HEK293 (cell line): ENCODE results near the gene ANO6.

Experiments
- CTCF ChIA-PET: fragments of 350-600 bp; formaldehyde crosslinking; extraction: SDS; loops from one replicate; lab custom pipeline; 2021; ENCODE audit warnings: antibody characterized with exemption; lab: Yijun Ruan, JAX
- POLR2A ChIA-PET: fragments of 300-600 bp; formaldehyde crosslinking; extraction: SDS; loops from one replicate; lab custom pipeline; 2020; ENCODE audit warnings: antibody characterized with exemption, inconsistent platforms; lab: Yijun Ruan, JAX
- H3K27ac ChIP-seq: fragments of 200-500 bp; sonication (Bioruptor generic); 2 replicates; pipeline ENCODE4 v1.5.1; 2014; ENCODE audit warnings: low read depth, low read length, control low read depth, inconsistent platforms; ENCODE audit errors: extremely low read depth
- H3K36me3 ChIP-seq, 2 experiments: fragments of 200-500 bp in 1 of 2; sonication (Bioruptor generic) in 1 of 2; 1 replicate in 1 of 2; 2 replicates in 1 of 2; pipeline ENCODE4 v1.5.1; 2014 to 2017; ENCODE audit warnings: inconsistent platforms in 2 of 2, low read length in 2 of 2; ENCODE audit not compliant: control insufficient read depth in 2 of 2, insufficient read depth in 1 of 2
- H3K4me1 ChIP-seq: fragments of 200-500 bp; sonication (Bioruptor generic); 2 replicates; pipeline ENCODE4 v1.5.1; 2014; ENCODE audit warnings: mild to moderate bottlenecking, low read length, inconsistent platforms; ENCODE audit not compliant: control insufficient read depth, insufficient read depth
- H3K4me3 ChIP-seq: 2 replicates; pipeline ENCODE4 v1.5.1; 2011; ENCODE audit warnings: low read depth, mild to moderate bottlenecking, control low read depth, low read length, moderate library complexity
- H3K9me3 ChIP-seq: fragments of 200-500 bp; sonication (Bioruptor generic); 2 replicates; pipeline ENCODE4 v1.5.1; 2014; ENCODE audit warnings: low read depth, low read length, inconsistent platforms; ENCODE audit not compliant: control insufficient read depth, insufficient read depth
- GLI2 ChIP-seq: fragments of 450-650 bp; formaldehyde crosslinking; IDR thresholded peaks from 2 replicates; pipeline ENCODE4; 2017; ENCODE audit warnings: missing biosample characterization, missing genetic modification characterization, low read depth, borderline replicate concordance
- MEIS1 ChIP-seq: sonication (generic); formaldehyde crosslinking; IDR thresholded peaks from 2 replicates; pipeline ENCODE4 v1.8.1; 2022; ENCODE audit warnings: missing genetic modification reagents, mild to moderate bottlenecking, borderline replicate concordance
- ZFHX2 ChIP-seq: fragments of 450-650 bp; formaldehyde crosslinking; conservative IDR thresholded peaks from 2 replicates; pipeline ENCODE4 v1.5.1; 2016; ENCODE audit warnings: missing biosample characterization, missing genetic modification characterization
- ZFP3 ChIP-seq: fragments of 450-650 bp; formaldehyde crosslinking; IDR thresholded peaks from 2 replicates; pipeline ENCODE4 v1.5.1; 2016; ENCODE audit warnings: low read depth, missing biosample characterization, missing genetic modification characterization
- ZFP41 ChIP-seq: fragments of 450-650 bp; formaldehyde crosslinking; IDR thresholded peaks from 2 replicates; pipeline ENCODE4 v1.5.1; 2016; ENCODE audit warnings: missing biosample characterization, missing genetic modification characterization, borderline replicate concordance
- ZNF112 ChIP-seq: fragments of 450-650 bp; formaldehyde crosslinking; IDR thresholded peaks from 2 replicates; pipeline ENCODE4 v1.5.0; 2017; ENCODE audit warnings: missing biosample characterization, missing genetic modification characterization
- ZNF138 ChIP-seq: fragments of 450-650 bp; formaldehyde crosslinking; IDR thresholded peaks from 2 replicates; pipeline ENCODE4 v1.5.1; 2016; ENCODE audit warnings: missing biosample characterization, missing genetic modification characterization, borderline replicate concordance
- ZNF16 ChIP-seq: fragments of 450-650 bp; formaldehyde crosslinking; IDR thresholded peaks from 2 replicates; pipeline ENCODE4 v1.5.1; 2016; ENCODE audit warnings: low read depth, missing biosample characterization, missing genetic modification characterization
- ZNF175 ChIP-seq: fragments of 450-650 bp; formaldehyde crosslinking; IDR thresholded peaks from 2 replicates; pipeline ENCODE4 v1.5.1; 2016; ENCODE audit warnings: missing biosample characterization, missing genetic modification characterization
- ZNF2 ChIP-seq: fragments of 450-650 bp; formaldehyde crosslinking; IDR thresholded peaks from 2 replicates; pipeline ENCODE4 v1.5.1; 2016; ENCODE audit warnings: missing biosample characterization, missing genetic modification characterization
- ZNF24 ChIP-seq: fragments of 450-650 bp; formaldehyde crosslinking; IDR thresholded peaks from 2 replicates; pipeline ENCODE4 v1.5.1; 2016; ENCODE audit warnings: missing biosample characterization, missing genetic modification characterization
- ZNF248 ChIP-seq: fragments of 450-650 bp; formaldehyde crosslinking; IDR thresholded peaks from 2 replicates; pipeline ENCODE4 v1.5.1; 2017; ENCODE audit warnings: missing biosample characterization, missing genetic modification characterization
- ZNF416 ChIP-seq: fragments of 450-650 bp; formaldehyde crosslinking; IDR thresholded peaks from 2 replicates; pipeline ENCODE4 v1.5.1; 2016; ENCODE audit warnings: missing biosample characterization, missing genetic modification characterization
- ZNF529 ChIP-seq: fragments of 450-650 bp; formaldehyde crosslinking; IDR thresholded peaks from 2 replicates; pipeline ENCODE4 v1.5.1; 2017; ENCODE audit warnings: missing genetic modification characterization, missing biosample characterization; ENCODE audit not compliant: insufficient replicate concordance
- ZNF555 ChIP-seq: fragments of 450-650 bp; formaldehyde crosslinking; conservative IDR thresholded peaks from 2 replicates; pipeline ENCODE4 v1.5.1; 2017; ENCODE audit warnings: missing biosample characterization, mild to moderate bottlenecking, missing genetic modification characterization, inconsistent platforms
- ZNF670 ChIP-seq: fragments of 450-650 bp; formaldehyde crosslinking; IDR thresholded peaks from 2 replicates; pipeline ENCODE4 v1.5.1; 2016; ENCODE audit warnings: missing biosample characterization, missing genetic modification characterization, low read depth
- ZSCAN30 ChIP-seq: fragments of 450-650 bp; IDR thresholded peaks from 2 replicates; pipeline ENCODE4 v1.5.1; 2018; ENCODE audit warnings: missing biosample characterization, mild to moderate bottlenecking, missing genetic modification characterization, moderate library complexity
- TF ChIP-seq, protein P1 (sequence below): fragments of 450-650 bp; formaldehyde crosslinking; IDR thresholded peaks from 2 replicates; pipeline ENCODE4 v1.5.1; 2016; ENCODE audit warnings: missing biosample characterization, missing genetic modification characterization
- TF ChIP-seq, protein P2 (sequence below): sonication (generic); formaldehyde crosslinking; IDR thresholded peaks from 2 replicates; pipeline ENCODE4 v1.8.1; 2022; ENCODE audit warnings: mild to moderate bottlenecking, moderate library complexity, missing genetic modification reagents
- TF ChIP-seq, protein P3 (sequence below): fragments of 450-650 bp; formaldehyde crosslinking; IDR thresholded peaks from 2 replicates; pipeline ENCODE4 v1.5.1; 2016; ENCODE audit warnings: missing biosample characterization, missing genetic modification characterization
- TF ChIP-seq, protein P4 (sequence below): fragments of 450-650 bp; formaldehyde crosslinking; IDR thresholded peaks from 2 replicates; pipeline ENCODE4 v1.5.1; 2016; ENCODE audit warnings: missing biosample characterization, missing genetic modification characterization

Gene ANO6

DNA sequence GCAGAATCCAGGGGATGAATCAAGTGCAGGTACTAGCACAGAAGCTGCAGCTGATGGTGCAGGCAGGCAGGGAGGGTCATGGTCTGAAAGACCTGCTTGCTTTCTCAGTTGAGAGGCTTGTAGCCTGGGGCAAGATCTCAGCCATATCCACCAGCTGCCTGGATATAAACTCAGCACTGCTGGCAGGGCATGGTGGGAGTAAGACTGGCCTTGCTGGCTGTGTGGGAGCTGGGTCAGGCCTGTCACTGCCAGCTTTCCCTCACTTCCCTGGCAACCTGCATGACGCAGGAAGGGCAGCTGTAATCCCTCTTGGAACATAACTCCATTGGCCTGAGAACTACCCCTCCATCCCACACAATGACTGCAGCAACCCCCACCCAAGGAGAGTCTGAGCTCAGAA is 230.1 kb downstream of the ANO6 start:
- TF ChIP-seq ZSCAN30 (tag by site-specific recombination) (no peak), ZNF670 (tag by site-specific recombination) (no peak), ZFP41 (tag by site-specific recombination) (no peak), ZFP3 (tag by site-specific recombination) (no peak), ZNF555 (no peak)
- TF ChIP-seq, protein P1, sequence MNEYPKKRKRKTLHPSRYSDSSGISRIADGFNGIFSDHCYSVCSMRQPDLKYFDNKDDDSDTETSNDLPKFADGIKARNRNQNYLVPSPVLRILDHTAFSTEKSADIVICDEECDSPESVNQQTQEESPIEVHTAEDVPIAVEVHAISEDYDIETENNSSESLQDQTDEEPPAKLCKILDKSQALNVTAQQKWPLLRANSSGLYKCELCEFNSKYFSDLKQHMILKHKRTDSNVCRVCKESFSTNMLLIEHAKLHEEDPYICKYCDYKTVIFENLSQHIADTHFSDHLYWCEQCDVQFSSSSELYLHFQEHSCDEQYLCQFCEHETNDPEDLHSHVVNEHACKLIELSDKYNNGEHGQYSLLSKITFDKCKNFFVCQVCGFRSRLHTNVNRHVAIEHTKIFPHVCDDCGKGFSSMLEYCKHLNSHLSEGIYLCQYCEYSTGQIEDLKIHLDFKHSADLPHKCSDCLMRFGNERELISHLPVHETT (tag by site-specific recombination) = no peak
- Histone ChIP-seq H3K4me1 (no peaks in the 10 kb centered on the region), H3K9me3 (no peaks in the 10 kb centered on the region), H3K36me3 (no peaks in the 10 kb centered on the region), H3K4me3 (no peak overlapping the region), H3K27ac (no peak overlapping the region)
- ChIA-PET CTCF (interaction anchor here (0.6 kb wide), 1 partner anchor 104 kb away, joined by 3 read pairs; no protein-coding TSS in a partner anchor), POLR2A (no interaction called here)

DNA sequence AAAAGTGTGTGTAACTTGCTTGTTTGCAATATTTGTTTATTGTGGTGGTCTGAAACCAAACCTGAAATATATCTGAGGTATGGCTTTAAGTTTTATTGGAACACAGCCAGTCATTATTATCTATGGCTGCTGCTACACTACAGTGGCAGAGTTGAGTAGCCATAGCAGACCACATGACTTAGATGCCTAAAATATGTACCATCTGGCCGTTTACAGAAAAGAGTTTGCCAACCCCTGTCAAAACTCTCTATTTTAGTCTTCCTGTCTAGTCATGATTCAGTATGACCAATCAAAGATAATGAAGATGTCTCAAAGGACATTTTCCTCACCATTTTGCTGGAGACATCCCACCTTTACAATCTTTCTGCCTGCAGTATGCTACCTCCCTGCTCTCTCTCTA is 242.3 kb downstream of the ANO6 start:
- ChIA-PET CTCF (no interaction called here), POLR2A (no interaction called here)
- no peaks in the 10 kb centered on the region for H3K36me3 ChIP-seq
- H3K4me3 ChIP-seq = no peak overlapping the region
- no peak overlapping the region for H3K27ac ChIP-seq
- no peaks in the 10 kb centered on the region for H3K4me1 ChIP-seq
- no peaks in the 10 kb centered on the region for H3K9me3 ChIP-seq
- no peak for TF ChIP-seq ZNF175 (tag by site-specific recombination)
- no peak for TF ChIP-seq ZNF248 (tag by site-specific recombination)
- TF ChIP-seq, protein P2, sequence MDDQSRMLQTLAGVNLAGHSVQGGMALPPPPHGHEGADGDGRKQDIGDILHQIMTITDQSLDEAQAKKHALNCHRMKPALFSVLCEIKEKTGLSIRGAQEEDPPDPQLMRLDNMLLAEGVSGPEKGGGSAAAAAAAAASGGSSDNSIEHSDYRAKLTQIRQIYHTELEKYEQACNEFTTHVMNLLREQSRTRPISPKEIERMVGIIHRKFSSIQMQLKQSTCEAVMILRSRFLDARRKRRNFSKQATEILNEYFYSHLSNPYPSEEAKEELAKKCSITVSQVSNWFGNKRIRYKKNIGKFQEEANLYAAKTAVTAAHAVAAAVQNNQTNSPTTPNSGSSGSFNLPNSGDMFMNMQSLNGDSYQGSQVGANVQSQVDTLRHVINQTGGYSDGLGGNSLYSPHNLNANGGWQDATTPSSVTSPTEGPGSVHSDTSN (CRISPR knock-in tag) = no peak
- no peak for TF ChIP-seq ZNF138 (tag by site-specific recombination)
- TF ChIP-seq ZNF24 (tag by site-specific recombination) = no peak
- no peak for TF ChIP-seq MEIS1 (CRISPR knock-in tag)
- no peak for TF ChIP-seq GLI2
- TF ChIP-seq ZNF529 (tag by site-specific recombination) = no peak
- TF ChIP-seq ZNF2 (tag by site-specific recombination) = no peak
- no peak for TF ChIP-seq ZNF416 (tag by site-specific recombination)

DNA sequence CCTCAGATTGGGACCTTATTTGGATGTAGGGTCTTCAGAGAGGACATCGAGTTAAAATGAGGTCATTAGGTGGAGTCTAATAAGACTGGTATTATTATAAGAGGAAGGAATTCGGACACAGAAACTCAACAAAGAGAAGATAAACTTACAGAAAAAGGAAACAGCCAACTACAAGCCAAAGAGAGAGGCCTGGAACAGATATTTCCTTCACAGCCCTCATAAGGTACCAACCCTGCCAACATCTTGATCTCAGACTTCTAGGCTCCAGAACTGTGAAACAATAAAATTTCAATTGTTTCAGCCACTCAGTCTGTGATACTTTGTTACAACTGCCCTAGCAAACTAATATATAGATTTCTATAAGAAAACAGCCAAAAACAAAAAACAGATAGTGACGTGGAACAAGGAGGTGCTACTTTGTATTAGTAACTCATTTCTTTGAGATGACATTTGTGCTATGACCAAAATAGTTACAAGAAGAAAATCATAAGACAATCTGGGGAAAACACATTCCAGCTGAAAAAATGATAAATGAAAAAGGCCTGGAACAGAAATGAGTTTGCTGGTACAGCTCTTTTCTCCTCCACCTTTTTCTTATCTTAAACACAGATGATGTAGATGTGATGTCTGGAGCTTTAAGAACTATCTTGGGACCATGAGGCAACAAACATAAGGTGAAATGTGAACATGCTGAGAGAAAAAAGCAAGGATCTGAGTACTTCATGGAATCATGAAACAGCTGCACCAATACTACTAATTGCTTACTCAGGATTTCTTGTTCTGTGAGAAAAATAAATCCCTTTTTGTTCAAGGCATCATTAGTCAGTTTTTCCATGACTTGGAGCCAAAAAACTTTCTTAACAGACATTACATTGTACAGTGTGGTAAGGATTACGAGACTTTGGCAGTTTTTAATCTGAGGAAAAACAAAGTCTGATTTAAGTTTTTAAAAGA is 243.2 kb downstream of the ANO6 start:
- ChIA-PET POLR2A (no interaction called here), CTCF (no interaction called here)
- Histone ChIP-seq H3K36me3 (no peaks in the 10 kb centered on the region), H3K9me3 (no peaks in the 10 kb centered on the region), H3K27ac (no peak overlapping the region), H3K4me1 (no peaks in the 10 kb centered on the region), H3K4me3 (no peak overlapping the region)
- TF ChIP-seq ZNF112 (tag by site-specific recombination) (no peak), ZNF16 (no peak), ZFHX2 (tag by site-specific recombination) (no peak)
- TF ChIP-seq, protein P3, sequence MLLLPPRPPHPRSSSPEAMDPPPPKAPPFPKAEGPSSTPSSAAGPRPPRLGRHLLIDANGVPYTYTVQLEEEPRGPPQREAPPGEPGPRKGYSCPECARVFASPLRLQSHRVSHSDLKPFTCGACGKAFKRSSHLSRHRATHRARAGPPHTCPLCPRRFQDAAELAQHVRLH (tag by site-specific recombination) = no peak
- TF ChIP-seq, protein P4, sequence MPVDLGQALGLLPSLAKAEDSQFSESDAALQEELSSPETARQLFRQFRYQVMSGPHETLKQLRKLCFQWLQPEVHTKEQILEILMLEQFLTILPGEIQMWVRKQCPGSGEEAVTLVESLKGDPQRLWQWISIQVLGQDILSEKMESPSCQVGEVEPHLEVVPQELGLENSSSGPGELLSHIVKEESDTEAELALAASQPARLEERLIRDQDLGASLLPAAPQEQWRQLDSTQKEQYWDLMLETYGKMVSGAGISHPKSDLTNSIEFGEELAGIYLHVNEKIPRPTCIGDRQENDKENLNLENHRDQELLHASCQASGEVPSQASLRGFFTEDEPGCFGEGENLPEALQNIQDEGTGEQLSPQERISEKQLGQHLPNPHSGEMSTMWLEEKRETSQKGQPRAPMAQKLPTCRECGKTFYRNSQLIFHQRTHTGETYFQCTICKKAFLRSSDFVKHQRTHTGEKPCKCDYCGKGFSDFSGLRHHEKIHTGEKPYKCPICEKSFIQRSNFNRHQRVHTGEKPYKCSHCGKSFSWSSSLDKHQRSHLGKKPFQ = no peak
